H1 (cell line): ENCODE results near the gene BICDL1.

Experiments
- JUN ChIP-seq: IDR thresholded peaks from 2 replicates; pipeline ENCODE4 v1.6.1; 2011; ENCODE audit warnings: low read depth, mild to moderate bottlenecking, improper control_type of control experiment, low read length
- POLR2A ChIP-seq, 2 experiments: IDR thresholded peaks; 1 replicate in 1 of 2; 2 replicates in 1 of 2; pipeline ENCODE4 v1.6.1; 2011; ENCODE audit warnings: low read depth in 2 of 2, low read length in 2 of 2, mild to moderate bottlenecking in 2 of 2; ENCODE audit errors: control extremely low read depth in 1 of 2
- RAD21 ChIP-seq, 2 experiments: IDR thresholded peaks in 1 of 2; conservative IDR thresholded peaks in 1 of 2; 2 replicates each; pipeline ENCODE4 v1.6.1; 2011; ENCODE audit warnings: low read depth in 2 of 2, low read length in 2 of 2, improper control_type of control experiment in 1 of 2, inconsistent platforms in 1 of 2, mild to moderate bottlenecking in 1 of 2, moderate library complexity in 1 of 2
- RBBP5 ChIP-seq: IDR thresholded peaks from 2 replicates; pipeline ENCODE4 v1.7.1; 2012; ENCODE audit warnings: low read depth, mild to moderate bottlenecking, inconsistent platforms, low read length, moderate library complexity, borderline replicate concordance
- TF ChIP-seq, protein P1 (sequence below), 3 experiments: IDR thresholded peaks; 1 replicate in 2 of 3; 2 replicates in 1 of 3; pipeline versions ENCODE4 v1.5.1 to v1.6.1; 2011; ENCODE audit warnings: low read length in 3 of 3, mild to moderate bottlenecking in 3 of 3, inconsistent platforms in 2 of 3, low read depth in 1 of 3, moderate library complexity in 1 of 3; ENCODE audit not compliant: insufficient read depth in 1 of 3; ENCODE audit errors: control extremely low read depth in 1 of 3

GRCh38 chr12:120078868-120079267 lies 89.8 kb downstream of the BICDL1 start:
- TF ChIP-seq, protein P1, sequence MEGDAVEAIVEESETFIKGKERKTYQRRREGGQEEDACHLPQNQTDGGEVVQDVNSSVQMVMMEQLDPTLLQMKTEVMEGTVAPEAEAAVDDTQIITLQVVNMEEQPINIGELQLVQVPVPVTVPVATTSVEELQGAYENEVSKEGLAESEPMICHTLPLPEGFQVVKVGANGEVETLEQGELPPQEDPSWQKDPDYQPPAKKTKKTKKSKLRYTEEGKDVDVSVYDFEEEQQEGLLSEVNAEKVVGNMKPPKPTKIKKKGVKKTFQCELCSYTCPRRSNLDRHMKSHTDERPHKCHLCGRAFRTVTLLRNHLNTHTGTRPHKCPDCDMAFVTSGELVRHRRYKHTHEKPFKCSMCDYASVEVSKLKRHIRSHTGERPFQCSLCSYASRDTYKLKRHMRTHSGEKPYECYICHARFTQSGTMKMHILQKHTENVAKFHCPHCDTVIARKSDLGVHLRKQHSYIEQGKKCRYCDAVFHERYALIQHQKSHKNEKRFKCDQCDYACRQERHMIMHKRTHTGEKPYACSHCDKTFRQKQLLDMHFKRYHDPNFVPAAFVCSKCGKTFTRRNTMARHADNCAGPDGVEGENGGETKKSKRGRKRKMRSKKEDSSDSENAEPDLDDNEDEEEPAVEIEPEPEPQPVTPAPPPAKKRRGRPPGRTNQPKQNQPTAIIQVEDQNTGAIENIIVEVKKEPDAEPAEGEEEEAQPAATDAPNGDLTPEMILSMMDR (IDR thresholded peaks at IDR 0.05; ENCODE audit: control extremely low read depth in 1 of 3, insufficient read depth in 1 of 3, low read depth in 1 of 3, low read length in 3 of 3), result no peak
- TF ChIP-seq RBBP5 (no peak), POLR2A (IDR thresholded peaks at IDR 0.05; ENCODE audit: control extremely low read depth in 1 of 2, low read depth in 2 of 2, low read length in 2 of 2) (no peak), JUN (no peak), RAD21 (IDR thresholded peaks at IDR 0.05 in 1 of 2, conservative IDR thresholded peaks at IDR 0.05 in 1 of 2; ENCODE audit: low read depth in 2 of 2, low read length in 2 of 2) (no peak)
